Measurements from ENCODE around the gene CDKN2B. TPM values are rescaled to one million over a fixed set of nuclear protein-coding genes. Genes with fewer than 3 reads are reported as not detected.
A peak's percentile ranks its signal among the peaks of the same experiment; 100 is the strongest.

The CDKN2B gene
- total RNA-seq, 1 experiment from 2014 or later = 32.2 TPM

- H2AFZ ChIP-seq (ENCODE audit: low read length) = 0 out of 2 replicates have a peak overlapping the region, but pooled peaks have one; percentile 13
- no TSS peak for BruUV-seq (replicated peaks)
- H3K79me2 ChIP-seq (ENCODE audit: low read length) = peaks cover 56% of the 10 kb centered on the region
- H3K4me2 ChIP-seq (ENCODE audit: low read length) = peak overlapping the region; percentile 91
- ChIA-PET POLR2A (ENCODE audit: unreplicated experiment) (interaction anchor here (0.6 to 1.3 kb wide), 2 partner anchors 125 to 231 kb away, joined by 3 to 4 read pairs; no protein-coding TSS in a partner anchor), CTCF (interaction anchor here (0.5 to 1.7 kb wide), 4 partner anchors 12 to 236 kb away, joined by 3 to 15 read pairs (median 4); no protein-coding TSS in a partner anchor)
- no peaks in the 10 kb centered on the region for H3K27me3 ChIP-seq (ENCODE audit: low read length)
- peaks cover 5% of the 10 kb centered on the region; the same call in 1 of the 2 replicates for H3K36me3 ChIP-seq (ENCODE audit: low read depth, low read length)
- H3K9ac ChIP-seq (ENCODE audit: low read length) = peak overlapping the region; percentile 96
- ATAC-seq (no peak), DNase-seq (no peak)
- peak overlapping the region; percentile 87 for H3K4me3 ChIP-seq (ENCODE audit: low read length)
- H3K27ac ChIP-seq (ENCODE audit: low read length) = peak overlapping the region; percentile 90
- H3K4me1 ChIP-seq (ENCODE audit: insufficient read depth, low read length) = peaks cover 9% of the 10 kb centered on the region
- no peaks in the 10 kb centered on the region for H3F3A ChIP-seq (ENCODE audit: low read length, unreplicated experiment)
- peaks cover 8% of the 10 kb centered on the region for H4K20me1 ChIP-seq (ENCODE audit: low read length)
- no peaks in the 10 kb centered on the region for H3K9me3 ChIP-seq (ENCODE audit: low read length)
- intact Hi-C loops (cut with micrococcal nuclease) = loop anchor here (1.0 to 5.0 kb wide), 5 partner anchors 34 to 230 kb away; no protein-coding TSS in a partner anchor
- TF ChIP-seq EZH2phosphoT487 (IDR thresholded peaks at IDR 0.05; ENCODE audit: borderline replicate concordance, low read length) (no peak), CTCF (conservative IDR thresholded peaks at IDR 0.05; ENCODE audit: low read depth, low read length) (no peak), EZH2 (IDR thresholded peaks at IDR 0.05; ENCODE audit: low read length, unreplicated experiment) (no peak)
- no peaks in the 10 kb centered on the region for H3K9me2 ChIP-seq (replicated peaks; ENCODE audit: low read length)
Measured at GRCh38 chr9:22008384-22008716, 755 bp downstream of the CDKN2B start.

GRCh38 chr9:22005702-22006606 lies 3.2 kb downstream of the CDKN2B start:
- peaks cover 80% of the 10 kb centered on the region for H3K79me2 ChIP-seq (ENCODE audit: low read length)
- peaks cover 9% of the 10 kb centered on the region for H3K4me1 ChIP-seq (ENCODE audit: insufficient read depth, low read length)
- TF ChIP-seq EZH2phosphoT487 (IDR thresholded peaks at IDR 0.05; ENCODE audit: borderline replicate concordance, low read length) (no peak), CTCF (conservative IDR thresholded peaks at IDR 0.05; ENCODE audit: low read depth, low read length) (no peak), EZH2 (IDR thresholded peaks at IDR 0.05; ENCODE audit: low read length, unreplicated experiment) (no peak)
- no peaks in the 10 kb centered on the region for H3F3A ChIP-seq (ENCODE audit: low read length, unreplicated experiment)
- CTCF ChIA-PET = no interaction called here
- no peak overlapping the region for H3K27ac ChIP-seq (ENCODE audit: low read length)
- H3K4me3 ChIP-seq (ENCODE audit: low read length) = no peak overlapping the region
- intact Hi-C loops (cut with micrococcal nuclease) = loop anchor here (5.0 kb wide), 3 partner anchors 36 to 151 kb away; no protein-coding TSS in a partner anchor
- H3K27me3 ChIP-seq (ENCODE audit: low read length) = no peaks in the 10 kb centered on the region
- H3K4me2 ChIP-seq (ENCODE audit: low read length) = peak overlapping the region; percentile 18; the same call in 1 of the 2 replicates
- DNase-seq (no peak), ATAC-seq (no peak)
- no peaks in the 10 kb centered on the region for H3K9me2 ChIP-seq (replicated peaks; ENCODE audit: low read length)
- H4K20me1 ChIP-seq (ENCODE audit: low read length) = peaks cover 8% of the 10 kb centered on the region
- H2AFZ ChIP-seq (ENCODE audit: low read length) = no peak overlapping the region
- no peak overlapping the region for H3K9ac ChIP-seq (ENCODE audit: low read length)
- POLR2A ChIA-PET (ENCODE audit: unreplicated experiment) = no interaction called here
- H3K36me3 ChIP-seq (ENCODE audit: low read depth, low read length) = peaks cover 5% of the 10 kb centered on the region; the same call in 1 of the 2 replicates
- no TSS peak for BruUV-seq (replicated peaks)
- H3K9me3 ChIP-seq (ENCODE audit: low read length) = no peaks in the 10 kb centered on the region

Data from PC-3 (cell line).